Psoas muscle (tissue), 8 donors: ENCODE data around the gene G2E3. TPM values are rescaled to one million over a fixed set of nuclear protein-coding genes. Genes with fewer than 3 reads are reported as not detected.

Experiments used
- ATAC-seq, 4 donors: fragments of 200-7000 bp; cut with Tn5 transposase; one replicate each; pipeline ENCODE4 v1.9.1; 2020; ENCODE audit warnings: moderate library complexity in 3 of 4, mild to moderate bottlenecking in 2 of 4
- DNase-seq, 2 donors: peaks; one replicate each; pipeline ENCODE4 v3.0.0-alpha.2; 2020
- H3K27ac ChIP-seq: fragments of 200-600 bp; one replicate; pipeline ENCODE4 v1.8.0; 2022
- H3K27me3 ChIP-seq, 3 donors: fragments of 200-600 bp in 1 of 3; one replicate each; pipeline versions ENCODE4 v1.6.1 to v1.8.0; 2013 to 2022; ENCODE audit warnings: low read length in 2 of 3, mild to moderate bottlenecking in 2 of 3, moderate library complexity in 1 of 3; ENCODE audit not compliant: insufficient read depth in 3 of 3
- H3K36me3 ChIP-seq, 2 donors: fragments of 200-600 bp in 1 of 2; one replicate each; pipeline versions ENCODE4 v1.6.1 to v1.8.0; 2013 to 2022; ENCODE audit warnings: low read depth in 1 of 2, mild to moderate bottlenecking in 1 of 2, moderate library complexity in 1 of 2; ENCODE audit not compliant: insufficient read depth in 1 of 2
- H3K4me1 ChIP-seq: fragments of 200-600 bp; one replicate; pipeline ENCODE4 v1.8.0; 2022
- H3K4me3 ChIP-seq: fragments of 200-600 bp; one replicate; pipeline ENCODE4 v1.8.0; 2022; ENCODE audit warnings: mild to moderate bottlenecking
- H3K9me3 ChIP-seq: fragments of 200-600 bp; one replicate; pipeline ENCODE4 v1.8.0; 2022
- WGBS, 3 donors: extraction: QIAGEN DNeasy Blood & Tissue Kit; methylation state at CpG; one replicate each; pipeline versions ENCODE4 v1.1.6 to v1.1.7; 2013; 5-methylcytosine and 5-hydroxymethylcytosine counted together
- intact Hi-C, 2 donors: fragments of 100-400 bp; cut with DNase I; formaldehyde crosslinking; loops; one replicate each; pipeline versions ENCODE4 v1.11.0 to v1.14.2; 2022
- polyA plus RNA-seq, 3 donors: library from polyadenylated mRNA; stranded (reverse); fragments of 200-250 nt; gene quantifications; one replicate each; pipeline ENCODE4 v1.2.3, GENCODE V29; 2013
- total RNA-seq, 4 donors: library from RNA; stranded (reverse); fragmentation: NEBNext Ultra II Directional in 2 of 4; extraction: Animal tissue kit (Norgen Biotek cat#: 25700) in 2 of 4; gene quantifications; one replicate each; pipeline versions ENCODE4 v1.2.1 to v1.2.4, GENCODE V29; 2021 to 2023
- TF ChIP-seq, protein P1 (sequence below): fragments of 200-600 bp; IDR thresholded peaks from one replicate; pipeline ENCODE4 v1.8.0; 2022; ENCODE audit warnings: antibody characterized with exemption
- donor health status: healthy with polysubstance abuse.
- donor health status: DM: no; HTN: no; CAD: no; lungs with moderate emphysema.
- donor health status: Bipolar disorder and iron deficiency.
- donor health status: healthy.
- donor health status: DM: yes; HTN: yes; CAD: no.
- donor health status: DM: no; HTN: no; CAD: no.
- donor health status: DM: no; HTN: no; CAD: no.
- donor health status: DM: yes; HTN: yes; CAD: no.

G2E3 gene
- total and polyA plus RNA-seq, 7 donors, result 1.9 to 8.0 (median 5.0) TPM

DNA sequence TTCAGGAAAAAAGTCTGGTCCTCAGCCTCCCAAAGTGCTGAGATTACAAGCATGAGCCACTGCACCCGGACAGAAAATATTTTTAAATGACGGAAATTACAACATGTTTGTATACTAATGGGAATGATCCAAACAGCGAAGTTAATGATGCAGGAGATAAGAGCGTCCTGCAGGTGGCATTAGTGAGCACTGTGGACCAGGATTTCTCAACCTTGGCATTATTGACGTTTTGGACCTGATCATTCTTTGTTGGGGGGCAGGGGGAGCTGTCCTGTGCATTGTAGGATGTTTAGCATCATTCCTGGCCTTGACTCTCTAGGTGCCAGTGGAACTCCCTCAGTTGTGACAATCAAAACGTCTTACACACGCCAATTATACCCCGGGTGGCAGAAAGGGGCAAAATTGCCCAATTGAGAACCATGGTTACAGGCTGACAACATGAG is 97.3 kb downstream of the G2E3 start:
- no peaks in the 10 kb centered on the region for H3K4me1 ChIP-seq
- H3K27me3 ChIP-seq, result no peaks in the 10 kb centered on the region
- no peak for DNase-seq
- intact Hi-C loops, result loop anchor here in 1 of 2 donors (10.0 kb wide), 1 partner anchor 49 kb away; no protein-coding TSS in a partner anchor
- 57 to 64% (median 63%) methylated on average over 8 of the region's 8 CpGs for WGBS, 3 donors
- TF ChIP-seq, protein P1, sequence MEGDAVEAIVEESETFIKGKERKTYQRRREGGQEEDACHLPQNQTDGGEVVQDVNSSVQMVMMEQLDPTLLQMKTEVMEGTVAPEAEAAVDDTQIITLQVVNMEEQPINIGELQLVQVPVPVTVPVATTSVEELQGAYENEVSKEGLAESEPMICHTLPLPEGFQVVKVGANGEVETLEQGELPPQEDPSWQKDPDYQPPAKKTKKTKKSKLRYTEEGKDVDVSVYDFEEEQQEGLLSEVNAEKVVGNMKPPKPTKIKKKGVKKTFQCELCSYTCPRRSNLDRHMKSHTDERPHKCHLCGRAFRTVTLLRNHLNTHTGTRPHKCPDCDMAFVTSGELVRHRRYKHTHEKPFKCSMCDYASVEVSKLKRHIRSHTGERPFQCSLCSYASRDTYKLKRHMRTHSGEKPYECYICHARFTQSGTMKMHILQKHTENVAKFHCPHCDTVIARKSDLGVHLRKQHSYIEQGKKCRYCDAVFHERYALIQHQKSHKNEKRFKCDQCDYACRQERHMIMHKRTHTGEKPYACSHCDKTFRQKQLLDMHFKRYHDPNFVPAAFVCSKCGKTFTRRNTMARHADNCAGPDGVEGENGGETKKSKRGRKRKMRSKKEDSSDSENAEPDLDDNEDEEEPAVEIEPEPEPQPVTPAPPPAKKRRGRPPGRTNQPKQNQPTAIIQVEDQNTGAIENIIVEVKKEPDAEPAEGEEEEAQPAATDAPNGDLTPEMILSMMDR, result peak; percentile 62
- no peak overlapping the region for H3K4me3 ChIP-seq
- H3K27ac ChIP-seq, result no peak overlapping the region
- peak in 3 of 4 donors; percentile 49 to 79 (median 58) for ATAC-seq
- no peaks in the 10 kb centered on the region for H3K9me3 ChIP-seq
- peaks cover 8 to 95% of the 10 kb centered on the region in 2 donors for H3K36me3 ChIP-seq

GRCh38 chr14:30657050-30657449 is 98.1 kb downstream of the G2E3 start:
- Histone ChIP-seq H3K4me1 (no peaks in the 10 kb centered on the region), H3K36me3 (peaks cover 8 to 88% of the 10 kb centered on the region in 2 donors), H3K9me3 (no peaks in the 10 kb centered on the region), H3K27ac (no peak overlapping the region), H3K4me3 (no peak overlapping the region), H3K27me3 (no peaks in the 10 kb centered on the region)
- ATAC-seq, result peak in 1 of 4 donors; percentile 27
- TF ChIP-seq, protein P1, result no peak
- no peak for DNase-seq
- WGBS, 3 donors, result 77 to 78% (median 77%) methylated on average over 2 of the region's 2 CpGs
- intact Hi-C loops, result loop anchor here in 1 of 2 donors (10.0 kb wide), 1 partner anchor 48 kb away; no protein-coding TSS in a partner anchor

DNA sequence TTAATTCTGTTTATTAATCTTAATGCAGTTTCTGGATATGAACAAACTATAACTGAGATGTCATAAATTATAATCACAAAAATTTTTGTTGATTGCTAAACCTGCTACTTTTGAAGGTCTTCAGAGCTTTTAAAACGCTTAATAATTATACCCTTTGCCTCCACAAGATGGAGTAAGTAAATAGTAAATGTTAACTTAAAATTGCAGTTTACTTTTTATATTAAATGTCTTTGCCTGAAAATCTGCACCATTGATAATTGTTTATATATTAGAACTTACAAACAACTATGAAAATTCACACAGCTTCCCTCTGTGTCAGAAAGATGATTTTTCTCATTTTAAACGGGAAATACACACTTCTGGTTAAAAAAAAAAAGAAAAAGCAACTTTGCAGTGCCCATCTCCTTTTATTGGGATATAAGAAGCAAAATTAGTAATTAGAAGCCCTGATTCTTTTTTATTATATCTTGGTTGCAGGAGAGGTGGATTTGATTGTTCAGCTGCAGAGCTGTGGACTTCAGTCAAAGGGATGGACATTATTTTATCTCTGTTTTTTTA is 98.7 kb downstream of the G2E3 start:
- peaks cover 8 to 88% of the 10 kb centered on the region in 2 donors for H3K36me3 ChIP-seq
- TF ChIP-seq, protein P1, result peak; percentile 17

DNA sequence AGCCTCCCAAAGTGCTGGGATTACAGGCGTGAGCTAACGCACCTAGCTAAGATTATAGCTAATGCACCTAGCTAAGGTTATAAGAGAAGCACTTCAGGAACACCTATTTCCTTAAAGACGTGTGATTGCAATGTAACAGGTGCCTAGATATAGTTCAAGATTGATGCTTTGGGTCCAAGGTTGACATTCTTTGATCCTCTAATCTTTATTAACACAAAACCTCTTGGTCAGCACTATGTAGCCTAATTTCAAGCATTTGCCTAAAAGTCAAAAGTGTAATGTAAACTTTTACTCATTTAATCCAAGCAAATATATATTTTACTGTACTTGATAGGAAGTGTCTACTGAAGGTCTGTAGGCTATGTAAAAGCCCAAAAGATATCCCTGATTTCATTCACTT is 99.7 kb downstream of the G2E3 start:
- TF ChIP-seq, protein P1, result no peak
- H3K36me3 ChIP-seq, result peaks cover 8 to 81% of the 10 kb centered on the region in 2 donors
- H3K9me3 ChIP-seq, result no peaks in the 10 kb centered on the region
- ATAC-seq (no peak), DNase-seq (no peak)
- intact Hi-C loops, result loop anchor here in 1 of 2 donors (10.0 kb wide), 1 partner anchor 46 kb away; no protein-coding TSS in a partner anchor
- no peak overlapping the region for H3K4me3 ChIP-seq
- H3K27me3 ChIP-seq, result no peaks in the 10 kb centered on the region
- H3K27ac ChIP-seq, result no peak overlapping the region
- 92 to 94% (median 92%) methylated on average over 3 of the region's 3 CpGs for WGBS, 3 donors
- H3K4me1 ChIP-seq, result no peaks in the 10 kb centered on the region

More for the DNA sequence above, 98.7 kb downstream of the G2E3 start:
- ATAC-seq (no peak), DNase-seq (no peak)
- no peak overlapping the region for H3K4me3 ChIP-seq
- intact Hi-C loops, result loop anchor here in 1 of 2 donors (10.0 kb wide), 1 partner anchor 47 kb away; no protein-coding TSS in a partner anchor
- 51 to 65% (median 54%) methylated on average over 2 of the region's 2 CpGs for WGBS, 3 donors
- no peaks in the 10 kb centered on the region for H3K9me3 ChIP-seq
- no peak overlapping the region for H3K27ac ChIP-seq
- H3K4me1 ChIP-seq, result no peaks in the 10 kb centered on the region
- H3K27me3 ChIP-seq, result no peaks in the 10 kb centered on the region
